ENCODE data around the gene BAZ1A.

- no peak for TF ChIP-seq EZH2phosphoT487 (IDR thresholded peaks at IDR 0.05; ENCODE audit: insufficient read depth, low read depth)
- no peak for TF ChIP-seq EZH2 (IDR thresholded peaks at IDR 0.05; ENCODE audit: insufficient read depth, poor library complexity, severe bottlenecking)
Measured at GRCh38 chr14:34711796-34712712, 163.1 kb downstream of the BAZ1A start.
